HL-60 (cell line): ENCODE results near the gene SLC12A5.

Experiments
- CTCF ChIP-seq: IDR thresholded peaks from one replicate; pipeline ENCODE4 v1.5.1; 2011; ENCODE audit warnings: low read length, control low read depth, inconsistent platforms; ENCODE audit not compliant: insufficient read depth
- POLR2AphosphoS5 ChIP-seq: IDR thresholded peaks from 2 replicates; pipeline ENCODE4 v1.6.1; 2012; ENCODE audit warnings: low read depth
- TF ChIP-seq, protein P1 (sequence below): IDR thresholded peaks from 2 replicates; pipeline ENCODE4 v1.6.1; 2012; ENCODE audit warnings: low read depth; ENCODE audit not compliant: insufficient replicate concordance

DNA sequence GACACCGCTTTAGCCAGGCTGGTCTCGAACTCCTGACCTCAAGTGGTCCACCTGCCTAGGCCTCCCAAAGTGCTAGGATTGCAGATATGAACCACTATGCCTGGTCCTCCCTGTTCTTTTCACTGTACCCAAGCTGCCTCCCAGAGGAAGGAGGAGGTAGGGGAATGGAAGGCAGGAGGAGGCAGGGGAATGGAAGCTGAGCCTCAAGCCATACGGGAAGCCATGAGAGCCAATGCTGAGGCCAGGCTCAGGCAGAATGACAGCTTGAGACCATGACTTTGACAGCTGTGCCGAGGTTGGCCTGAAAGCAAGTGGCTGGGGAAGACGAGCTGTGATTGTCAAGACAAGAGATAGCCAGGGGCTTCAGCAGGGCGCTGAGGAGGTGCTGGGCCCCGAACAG, 43.4 kb upstream of the SLC12A5 start:
- TF ChIP-seq, protein P1, sequence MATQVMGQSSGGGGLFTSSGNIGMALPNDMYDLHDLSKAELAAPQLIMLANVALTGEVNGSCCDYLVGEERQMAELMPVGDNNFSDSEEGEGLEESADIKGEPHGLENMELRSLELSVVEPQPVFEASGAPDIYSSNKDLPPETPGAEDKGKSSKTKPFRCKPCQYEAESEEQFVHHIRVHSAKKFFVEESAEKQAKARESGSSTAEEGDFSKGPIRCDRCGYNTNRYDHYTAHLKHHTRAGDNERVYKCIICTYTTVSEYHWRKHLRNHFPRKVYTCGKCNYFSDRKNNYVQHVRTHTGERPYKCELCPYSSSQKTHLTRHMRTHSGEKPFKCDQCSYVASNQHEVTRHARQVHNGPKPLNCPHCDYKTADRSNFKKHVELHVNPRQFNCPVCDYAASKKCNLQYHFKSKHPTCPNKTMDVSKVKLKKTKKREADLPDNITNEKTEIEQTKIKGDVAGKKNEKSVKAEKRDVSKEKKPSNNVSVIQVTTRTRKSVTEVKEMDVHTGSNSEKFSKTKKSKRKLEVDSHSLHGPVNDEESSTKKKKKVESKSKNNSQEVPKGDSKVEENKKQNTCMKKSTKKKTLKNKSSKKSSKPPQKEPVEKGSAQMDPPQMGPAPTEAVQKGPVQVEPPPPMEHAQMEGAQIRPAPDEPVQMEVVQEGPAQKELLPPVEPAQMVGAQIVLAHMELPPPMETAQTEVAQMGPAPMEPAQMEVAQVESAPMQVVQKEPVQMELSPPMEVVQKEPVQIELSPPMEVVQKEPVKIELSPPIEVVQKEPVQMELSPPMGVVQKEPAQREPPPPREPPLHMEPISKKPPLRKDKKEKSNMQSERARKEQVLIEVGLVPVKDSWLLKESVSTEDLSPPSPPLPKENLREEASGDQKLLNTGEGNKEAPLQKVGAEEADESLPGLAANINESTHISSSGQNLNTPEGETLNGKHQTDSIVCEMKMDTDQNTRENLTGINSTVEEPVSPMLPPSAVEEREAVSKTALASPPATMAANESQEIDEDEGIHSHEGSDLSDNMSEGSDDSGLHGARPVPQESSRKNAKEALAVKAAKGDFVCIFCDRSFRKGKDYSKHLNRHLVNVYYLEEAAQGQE: no peak
- no peak for TF ChIP-seq CTCF
- no peak for TF ChIP-seq POLR2AphosphoS5
